D341Med (cell line): ENCODE data around the gene EXOC6B.
"Not testable (repeated sequence)": the region's sequence is repeated elsewhere in the genome, so short reads cannot be mapped to it uniquely, and the experiment has no call there.

ENCODE experiments used
- DNase-seq: peaks from one replicate; pipeline ENCODE4 v3.0.0; 2012; ENCODE audit warnings: low spot score

Gene EXOC6B

DNA sequence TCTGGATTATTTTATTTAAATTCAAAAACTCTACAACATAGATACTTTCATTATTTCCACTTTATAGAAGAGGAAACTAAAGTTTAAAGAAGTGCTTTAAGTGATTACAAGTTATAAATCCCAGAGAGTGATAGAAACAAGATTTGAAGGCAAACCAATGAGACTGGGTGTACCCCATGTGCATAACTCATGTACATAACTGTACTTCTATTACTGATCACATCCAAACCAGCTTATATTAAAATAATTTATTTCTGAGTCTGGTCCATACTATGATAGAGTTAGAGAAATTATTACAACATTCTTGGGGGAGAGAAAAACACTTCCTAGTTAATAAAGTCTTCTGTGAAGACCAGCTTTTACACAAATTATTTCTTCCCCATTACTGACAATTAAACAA is 221.4 kb downstream of the EXOC6B start:
- no peak for DNase-seq

DNA sequence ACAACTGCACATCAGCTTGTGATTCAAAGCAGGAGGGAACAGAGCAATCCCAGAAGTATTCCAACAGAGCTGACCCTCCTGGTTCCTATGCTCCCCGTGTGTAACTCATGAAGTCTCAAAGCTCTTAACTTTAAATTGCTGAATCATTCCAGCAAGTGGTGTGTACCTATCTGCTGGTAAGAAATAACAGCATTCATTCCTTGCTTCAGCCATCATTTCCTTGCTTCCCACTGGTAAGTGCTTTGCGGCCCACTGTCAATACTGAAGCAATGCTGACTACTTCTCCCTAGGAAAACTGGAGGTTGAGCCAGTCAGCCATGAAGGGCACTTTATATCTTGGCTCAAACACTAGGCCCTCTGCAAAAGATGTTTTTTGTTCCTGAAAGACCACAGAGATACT is 222.4 kb downstream of the EXOC6B start:
- no peak for DNase-seq

DNA sequence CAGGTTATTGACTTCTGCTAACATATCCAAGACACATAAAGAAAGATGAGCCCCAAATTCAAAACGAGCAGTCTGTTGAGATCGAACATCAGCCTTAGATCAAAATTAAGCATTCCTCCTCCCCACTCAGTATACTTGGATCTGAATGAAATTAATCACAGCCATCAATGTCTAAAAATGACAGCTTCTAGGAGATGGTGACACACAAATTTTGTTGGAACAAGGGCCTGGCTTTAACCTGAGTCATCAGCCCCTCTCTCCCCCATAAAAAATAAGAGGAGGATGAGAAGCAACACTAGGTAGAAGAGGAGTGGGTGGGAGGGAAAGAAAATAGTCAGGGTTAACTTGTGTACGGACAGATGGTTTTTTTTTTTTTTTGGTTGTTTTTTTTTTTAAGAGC is 223.1 kb downstream of the EXOC6B start:
- DNase-seq, result no peak

DNA sequence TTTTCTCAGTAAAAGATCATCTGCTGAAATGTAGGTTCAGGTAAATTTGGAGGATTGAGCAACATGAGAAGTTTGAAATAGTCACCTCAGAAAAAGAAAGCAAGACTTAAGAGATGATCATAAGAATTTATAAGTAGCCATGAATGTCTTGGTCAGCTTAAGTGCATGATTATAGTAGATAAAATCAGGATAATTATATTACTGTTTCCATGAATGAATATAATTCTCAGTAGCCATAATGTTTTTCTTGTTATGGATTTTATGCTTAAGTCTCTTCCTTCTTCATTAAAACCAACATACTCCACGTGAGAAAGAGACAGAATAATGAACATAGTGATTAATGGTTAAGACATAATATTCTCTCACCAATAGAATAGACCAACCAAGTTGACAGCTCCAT is 223.7 kb downstream of the EXOC6B start:
- no peak for DNase-seq

DNA sequence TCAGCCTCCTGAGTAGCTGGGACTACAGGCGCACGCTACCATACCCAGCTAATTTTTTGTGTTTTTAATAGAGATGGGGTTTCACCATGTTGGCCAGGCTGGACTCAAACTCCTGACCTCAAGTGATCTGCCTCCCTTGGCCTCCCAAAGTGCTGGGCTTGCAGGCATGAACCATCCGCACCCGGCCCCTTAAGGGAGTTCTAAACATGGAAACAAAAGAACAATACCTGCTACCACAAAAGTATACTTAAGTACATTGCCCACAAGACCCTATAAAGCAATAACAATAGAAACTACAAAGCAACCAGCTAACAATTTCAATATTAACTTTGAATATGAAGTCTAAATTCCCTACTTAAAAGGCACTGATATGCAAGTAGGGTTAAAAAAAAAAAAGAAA is 242.0 kb downstream of the EXOC6B start:
- not testable (repeated sequence) for DNase-seq

DNA sequence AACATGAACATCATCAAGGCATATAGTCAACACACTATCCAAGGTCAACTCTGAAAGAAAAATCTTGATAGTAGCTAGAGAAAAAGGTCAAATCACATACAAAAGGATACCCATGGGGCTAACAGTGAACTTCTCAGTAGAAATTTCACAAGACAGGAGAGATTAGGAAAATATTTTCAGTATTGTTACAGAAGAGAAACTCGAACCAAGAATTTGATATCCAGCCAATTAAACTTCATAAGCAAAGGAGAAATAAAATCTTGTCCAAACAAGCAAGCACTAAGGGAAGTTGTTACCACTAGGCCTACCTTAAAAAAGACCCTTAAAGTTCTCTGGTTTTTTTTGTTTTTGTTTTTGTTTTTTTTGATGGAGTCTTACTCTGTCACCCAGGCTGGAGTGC is 242.5 kb downstream of the EXOC6B start:
- no peak for DNase-seq

DNA sequence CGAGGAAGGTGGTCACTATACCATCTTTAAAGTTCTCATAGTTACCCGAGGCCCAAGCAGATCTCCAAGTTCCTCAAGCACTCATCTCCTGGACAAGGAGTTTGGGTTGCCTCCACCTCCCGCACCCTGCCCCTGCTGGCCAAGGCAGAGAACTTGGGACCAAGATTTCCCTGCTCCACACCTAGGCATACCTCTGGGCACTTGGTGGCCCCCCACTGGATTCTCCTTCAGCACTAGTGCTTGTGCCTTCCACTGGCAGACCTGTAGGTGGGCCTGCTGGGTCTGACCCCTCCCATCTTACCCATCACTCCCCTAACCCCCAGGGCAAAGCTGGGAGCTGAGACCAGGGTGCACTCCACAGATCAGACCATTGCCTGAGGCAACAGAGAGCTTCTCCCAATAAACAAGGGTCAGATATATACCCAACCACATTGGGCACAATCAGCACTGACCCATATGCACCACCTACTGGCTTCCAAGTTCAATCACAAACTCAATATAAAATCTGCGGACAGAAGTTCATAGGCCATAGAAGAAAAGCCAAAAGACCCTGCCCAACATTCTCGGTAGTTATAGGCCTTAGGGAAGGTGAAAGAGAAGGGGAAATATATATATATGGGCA is 244.2 kb downstream of the EXOC6B start:
- peak; percentile 5 for DNase-seq

DNA sequence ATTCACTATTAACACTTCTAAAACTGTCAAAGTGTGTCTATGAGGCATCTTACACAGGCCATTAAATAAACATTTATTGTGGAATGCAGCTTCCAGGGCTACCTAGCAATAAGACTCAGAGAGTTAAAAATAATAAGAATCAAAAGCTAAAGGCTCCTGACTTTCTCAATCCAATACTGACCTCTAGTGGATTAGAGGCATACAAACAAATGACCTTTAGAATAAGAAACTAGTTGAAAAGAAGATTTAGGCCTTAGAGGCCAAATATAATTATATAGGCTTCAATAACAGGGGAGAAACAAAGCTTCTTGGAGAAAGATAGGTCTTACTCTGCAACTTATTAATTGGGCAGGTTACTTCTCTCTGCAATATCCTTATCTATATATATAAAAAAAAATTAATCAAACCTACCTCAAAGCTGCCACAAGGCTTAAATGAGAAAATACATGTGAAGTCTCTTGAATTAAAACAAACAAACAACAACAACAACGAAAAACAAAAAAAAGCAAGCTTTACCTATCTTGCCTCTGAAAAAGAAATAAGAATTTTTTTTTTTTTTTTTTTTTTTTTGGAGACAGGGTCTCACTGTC is 246.1 kb downstream of the EXOC6B start:
- DNase-seq, result peak; percentile 8

DNA sequence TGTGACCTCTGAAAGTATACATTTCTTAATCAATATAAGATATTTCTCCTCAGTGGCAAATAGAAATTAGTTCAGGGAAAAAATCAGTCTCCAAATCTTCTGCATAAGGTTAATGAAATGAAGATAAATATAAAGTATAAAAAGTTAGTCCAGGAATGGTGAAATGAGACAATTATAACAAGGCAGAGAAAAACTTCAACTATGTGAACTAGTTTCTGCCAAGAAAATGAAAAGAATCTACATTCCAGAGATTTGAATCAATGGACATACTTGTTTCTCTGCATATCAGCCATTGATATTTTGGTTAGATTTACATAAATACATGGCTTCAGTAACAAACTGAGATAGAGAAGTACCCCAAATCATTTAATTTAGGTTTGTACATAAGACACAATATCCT is 249.0 kb downstream of the EXOC6B start:
- DNase-seq, result no peak

DNA sequence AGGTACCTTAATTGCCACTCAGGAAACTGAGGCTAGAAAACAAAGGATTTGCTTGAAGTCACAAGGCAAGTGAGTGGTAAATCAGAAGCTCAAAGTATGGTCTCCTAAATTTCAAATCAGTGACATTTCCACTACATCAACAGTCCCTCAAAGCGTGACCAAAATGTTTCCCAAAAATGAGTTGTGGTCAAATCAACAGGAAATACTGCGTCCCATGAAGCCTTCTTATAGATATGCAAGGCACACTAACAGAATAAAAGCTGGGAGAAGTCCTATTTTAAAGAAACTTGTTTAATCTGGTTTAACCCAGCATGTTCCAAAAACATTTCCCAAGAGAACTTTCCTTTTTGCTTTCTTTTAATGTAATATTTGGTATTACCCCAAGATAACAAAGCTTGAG is 249.4 kb downstream of the EXOC6B start:
- no peak for DNase-seq

DNA sequence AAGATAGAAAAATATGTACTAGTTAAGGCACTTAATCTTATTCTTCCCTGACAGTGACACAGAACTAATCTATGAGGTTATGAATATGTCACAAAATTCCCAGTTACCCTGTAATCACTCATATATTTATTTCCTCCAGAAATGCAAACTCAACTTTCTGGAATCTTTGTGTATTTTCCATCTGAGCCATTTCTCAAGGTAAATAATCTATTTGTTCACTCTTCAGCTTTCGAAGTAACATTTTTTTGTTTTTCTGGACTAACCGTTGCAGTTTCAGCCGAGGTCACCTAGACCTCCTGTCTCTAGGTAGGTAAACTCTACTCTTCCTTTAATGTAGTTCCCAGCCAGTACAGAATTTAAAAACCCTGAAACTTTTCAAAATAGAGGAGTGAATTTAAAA is 250.9 kb downstream of the EXOC6B start:
- DNase-seq, result no peak

DNA sequence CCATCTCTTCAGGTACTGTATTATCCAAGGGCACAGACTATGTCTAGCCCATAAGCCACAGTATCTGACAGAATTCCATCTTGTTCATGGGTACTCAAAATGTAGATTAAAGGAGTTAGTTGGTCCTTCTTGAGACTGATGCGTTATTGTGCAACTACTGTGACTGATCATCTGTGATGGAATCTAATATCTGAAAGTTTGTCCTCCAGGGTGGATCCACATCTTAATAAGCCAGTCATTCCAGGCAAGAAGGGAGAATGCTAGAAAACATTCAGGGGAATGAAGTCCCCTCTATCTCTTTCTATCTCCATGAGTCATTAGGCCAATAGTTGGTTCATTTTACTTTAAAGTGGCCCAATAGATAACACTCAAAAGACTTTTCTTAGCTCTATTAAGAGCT is 252.6 kb downstream of the EXOC6B start:
- DNase-seq, result no peak

DNA sequence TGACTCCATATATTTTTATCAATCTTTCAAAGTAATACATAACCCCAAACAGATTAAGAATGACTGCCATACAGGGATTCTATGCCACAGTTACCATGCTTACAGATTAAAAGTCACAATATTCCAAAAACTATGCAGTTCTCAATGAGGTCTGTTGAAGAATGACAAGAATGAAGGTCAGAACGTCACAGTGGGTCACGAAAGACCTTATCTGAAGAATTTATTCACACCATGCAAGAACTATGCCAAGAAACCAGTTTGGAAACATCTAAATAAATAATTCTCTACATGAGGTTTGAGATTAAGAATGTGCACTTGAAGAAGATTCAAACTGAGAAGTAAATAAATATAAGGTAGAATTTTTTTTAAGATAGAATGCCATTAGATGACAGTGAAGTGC is 253.3 kb downstream of the EXOC6B start:
- DNase-seq, result no peak

DNA sequence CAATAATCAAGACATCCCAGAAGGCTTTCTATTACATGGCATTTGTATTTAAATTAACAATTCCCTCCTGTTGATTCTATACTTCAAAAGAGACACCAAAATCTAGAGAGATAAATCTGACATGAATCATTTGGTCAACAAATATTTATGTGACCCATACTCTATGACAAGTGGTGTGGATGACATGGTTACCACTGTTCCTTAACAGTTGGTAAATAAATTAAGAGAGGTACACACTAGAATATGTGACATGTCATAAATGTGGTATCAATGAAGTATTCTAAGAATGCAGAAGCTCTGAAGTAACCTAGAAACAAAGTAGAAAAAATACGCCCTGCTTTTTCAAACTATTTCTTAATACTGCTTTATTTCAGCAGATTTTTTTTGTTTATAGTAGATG is 255.4 kb downstream of the EXOC6B start:
- DNase-seq, result no peak

DNA sequence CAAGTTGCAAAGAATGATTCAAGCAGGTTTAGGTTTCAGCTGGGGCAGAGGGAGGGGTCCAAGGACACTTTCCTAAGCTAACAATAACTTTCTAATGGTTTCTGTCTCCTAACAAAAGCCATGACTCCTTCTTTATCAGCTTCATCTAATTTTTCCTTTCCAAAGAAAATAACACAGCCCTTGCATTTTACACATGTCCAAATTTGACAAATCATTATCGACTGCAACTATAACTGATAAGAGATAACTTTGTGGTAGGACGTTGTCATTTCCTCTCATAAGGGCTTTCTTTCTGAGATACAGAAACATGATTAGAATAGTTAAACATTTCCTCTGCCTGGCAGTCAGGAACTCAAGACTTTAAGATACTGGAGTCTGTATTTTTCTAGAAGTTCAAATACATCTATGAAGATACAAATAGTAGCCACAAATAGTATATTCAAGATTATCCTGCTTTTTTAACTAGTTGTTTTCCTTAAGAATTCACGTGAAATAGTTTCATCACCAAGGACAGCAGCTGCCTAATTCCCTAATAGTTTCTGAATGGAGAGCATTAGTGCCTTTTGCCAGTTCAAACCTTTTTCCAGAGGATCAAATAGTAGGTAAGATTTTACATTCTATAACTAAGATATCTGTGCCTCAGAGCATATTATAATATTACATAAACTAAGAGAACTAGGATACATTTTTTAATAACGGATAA is 263.2 kb downstream of the EXOC6B start:
- no peak for DNase-seq

DNA sequence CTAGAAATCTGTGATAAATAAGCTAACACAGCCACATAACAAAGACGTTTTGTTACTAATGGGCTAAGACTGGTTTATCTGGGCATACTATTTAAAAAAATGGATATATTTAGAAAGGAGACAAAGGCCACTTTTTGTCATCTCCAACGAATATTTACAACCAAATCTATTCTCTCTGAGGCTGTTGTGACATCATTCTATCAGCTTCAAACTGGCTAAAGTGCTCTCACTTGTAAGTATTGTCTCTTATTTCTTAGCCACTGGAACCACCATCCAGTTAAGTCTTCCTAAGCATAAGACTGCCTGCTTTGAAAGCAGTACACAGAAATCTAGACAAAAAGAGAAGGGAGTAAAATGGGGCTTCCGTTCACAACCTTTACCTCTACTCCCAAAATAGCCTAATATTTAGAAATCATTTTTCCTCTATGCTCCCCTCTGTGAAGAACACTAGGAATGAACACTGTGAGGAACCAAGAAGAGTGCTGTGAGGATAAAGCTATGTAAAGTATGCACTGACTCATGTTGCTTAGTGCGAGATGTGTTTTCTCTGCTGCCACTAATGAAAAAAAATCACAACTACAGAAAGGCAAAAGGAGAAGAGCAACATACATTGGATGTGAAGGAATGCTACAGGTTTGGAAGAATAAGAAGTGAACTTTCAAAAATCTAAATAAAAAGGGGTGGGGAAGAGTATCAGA is 264.1 kb downstream of the EXOC6B start:
- no peak for DNase-seq

DNA sequence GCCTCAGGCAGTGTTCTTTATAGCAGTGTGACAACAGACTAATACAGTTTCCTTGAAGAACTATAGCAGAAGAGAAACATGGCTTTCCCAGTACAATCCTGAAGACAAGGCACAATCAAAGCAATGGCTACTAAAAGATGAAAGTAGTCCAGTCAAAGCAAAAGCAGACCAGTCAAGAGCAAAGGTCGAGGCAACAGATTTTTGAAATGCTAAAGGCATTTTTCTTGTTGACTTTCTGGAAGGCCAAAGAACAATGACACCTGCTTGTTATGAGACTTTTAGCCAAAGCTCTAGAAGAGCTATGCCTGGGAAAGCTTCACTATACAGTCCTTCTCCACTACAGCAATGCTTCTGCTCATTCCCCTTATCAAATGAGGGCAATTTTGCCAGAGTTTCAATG is 269.9 kb downstream of the EXOC6B start:
- no peak for DNase-seq

DNA sequence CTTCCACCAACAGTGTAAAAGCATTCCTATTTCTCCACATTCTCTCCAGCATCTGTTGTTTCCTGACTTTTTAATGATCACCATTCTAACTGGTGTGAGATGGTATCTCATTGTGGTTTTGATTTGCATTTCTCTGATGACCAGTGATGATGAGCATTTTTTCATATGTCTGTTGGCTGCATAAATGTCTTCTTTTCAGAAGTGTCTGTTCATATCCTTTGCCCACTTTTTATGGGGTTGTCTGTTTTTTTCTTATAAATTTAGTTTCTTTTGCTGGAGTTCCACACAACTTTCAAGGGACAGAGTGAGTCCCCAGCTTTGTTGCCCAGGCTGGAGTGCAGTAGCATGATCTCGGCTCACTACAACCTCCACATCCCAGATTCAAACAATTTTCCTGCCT is 270.5 kb downstream of the EXOC6B start:
- not testable (repeated sequence) for DNase-seq

DNA sequence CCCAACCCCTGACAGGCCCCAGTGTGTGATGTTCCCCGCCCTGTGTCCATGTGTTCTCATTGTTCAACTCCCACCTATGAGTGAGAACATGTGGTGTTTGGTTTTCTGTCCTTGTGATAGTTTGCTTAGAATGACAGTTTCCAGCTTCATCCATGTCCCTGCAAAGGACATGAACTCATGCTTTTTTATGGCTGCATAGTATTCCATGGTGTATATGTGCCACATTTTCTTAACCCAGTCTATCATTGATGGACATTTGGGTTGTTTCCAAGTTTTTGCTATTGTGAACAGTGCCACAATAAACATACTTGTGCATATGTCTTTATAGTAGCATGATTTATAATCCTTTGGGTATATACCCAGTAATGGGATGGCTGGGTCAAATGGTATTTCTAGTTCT is 270.9 kb downstream of the EXOC6B start:
- DNase-seq, result not testable (repeated sequence)

DNA sequence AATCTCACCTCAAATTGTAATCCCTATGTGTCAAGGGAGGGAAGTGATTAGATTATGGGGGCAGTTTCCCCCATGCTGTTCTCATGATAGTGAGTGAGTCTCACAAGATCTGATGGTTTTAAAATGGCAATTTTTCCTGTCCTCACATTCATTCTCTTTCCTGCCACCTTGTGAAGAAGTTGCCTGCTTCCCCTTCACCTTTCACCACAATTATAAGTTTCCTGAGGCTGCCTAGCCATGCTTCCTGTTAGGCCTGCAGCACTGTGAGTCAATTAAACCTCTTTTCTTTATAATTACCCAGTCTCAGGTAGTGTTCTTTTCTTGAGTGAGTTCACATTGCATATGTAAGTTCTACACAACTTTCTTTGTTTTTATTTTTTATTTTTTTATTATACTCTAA is 271.5 kb downstream of the EXOC6B start:
- DNase-seq, result no peak

DNA sequence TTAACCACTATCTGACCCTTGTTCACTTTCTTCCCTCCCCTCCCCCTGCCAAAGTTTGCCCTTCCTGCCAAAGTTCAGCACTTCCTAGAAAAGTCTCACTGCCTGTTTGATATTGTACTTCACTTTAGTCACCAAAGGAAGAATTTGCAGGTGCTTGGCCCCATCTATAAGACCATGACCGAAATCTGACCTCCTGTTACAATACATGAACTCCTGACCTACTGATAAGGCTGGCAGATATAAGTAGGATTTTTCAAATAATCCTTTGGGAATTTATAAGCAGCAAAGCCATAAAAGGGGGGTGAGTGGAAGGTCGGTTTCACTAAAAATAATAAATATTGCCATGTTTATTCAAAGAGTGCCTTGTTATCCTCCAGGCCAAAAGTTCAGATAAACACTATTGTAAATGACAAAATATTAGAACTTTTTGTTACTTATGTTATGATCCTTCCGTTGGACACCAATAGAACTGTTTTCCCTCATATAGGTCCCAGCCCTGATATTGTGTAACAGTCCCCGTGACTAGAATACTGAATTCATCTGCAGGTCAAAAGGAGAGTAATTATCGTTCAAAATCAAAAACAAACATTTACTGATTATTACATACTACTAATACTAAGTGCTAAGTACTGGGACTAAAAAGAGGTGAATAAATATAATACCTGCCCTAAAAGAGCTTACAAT is 277.6 kb downstream of the EXOC6B start:
- DNase-seq, result no peak

DNA sequence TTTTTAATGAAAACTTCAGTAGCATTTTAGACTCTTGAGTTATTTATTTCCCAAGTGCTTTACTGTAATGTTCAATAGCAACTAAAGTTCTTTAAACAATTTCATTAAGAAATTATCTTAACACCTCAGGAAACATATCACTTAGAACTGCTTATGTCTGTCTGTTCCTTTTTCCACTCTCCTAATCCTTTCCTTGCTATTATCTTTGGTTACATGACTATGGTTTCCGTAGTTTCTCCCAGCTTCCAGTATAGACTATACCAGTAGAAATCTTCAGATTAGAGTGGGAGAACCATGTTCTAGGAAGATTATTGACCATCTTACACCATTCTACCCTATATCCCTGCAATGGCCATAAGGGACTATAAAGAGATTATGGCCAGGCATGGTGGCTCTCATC is 280.0 kb downstream of the EXOC6B start:
- DNase-seq, result no peak

DNA sequence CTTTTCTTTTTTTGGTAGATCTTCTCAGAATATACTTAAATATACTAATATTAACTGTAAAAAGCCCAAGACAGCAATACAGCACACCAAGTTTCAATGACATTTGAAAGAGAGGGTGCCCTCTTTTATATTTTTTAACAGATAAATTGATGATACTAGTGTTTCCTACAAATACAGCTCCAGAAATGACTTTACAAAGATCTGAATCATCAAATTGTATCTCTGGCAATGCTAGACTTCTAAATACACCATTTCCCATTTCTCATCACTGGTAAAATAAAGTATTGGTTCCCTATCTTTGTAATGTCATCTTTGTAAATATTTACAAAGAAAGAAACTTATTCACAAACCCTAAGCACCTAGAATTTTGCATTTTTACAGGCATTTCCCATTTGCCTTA is 281.3 kb downstream of the EXOC6B start:
- DNase-seq, result no peak
